Measurements from ENCODE around the gene UNC13C.

- no peak for TF ChIP-seq GATA2 (IDR thresholded peaks at IDR 0.05; ENCODE audit: low read depth, low read length)
- no peak for TF ChIP-seq GATA3 (IDR thresholded peaks at IDR 0.05; ENCODE audit: low read depth, low read length)
Measured at GRCh38 chr15:54046093-54046492, 67.9 kb downstream of the UNC13C start.

Data from SH-SY5Y (cell line).